Hepatocyte (in vitro differentiated cells): Measurements from ENCODE around the gene UGT1A4. TPM values are rescaled to one million over a fixed set of nuclear protein-coding genes. Genes with fewer than 3 reads are reported as not detected.
"Not testable (repeated sequence)": the region's sequence is repeated elsewhere in the genome, so short reads cannot be mapped to it uniquely, and the experiment has no call there.

Source experiments
- DNase-seq: peaks from one replicate; pipeline ENCODE4 v3.0.0-alpha.2; 2016; ENCODE audit warnings: low spot score
- H2AFZ ChIP-seq: fragments of 200-600 bp; sonication (generic); 2 replicates; pipeline ENCODE4 v1.6.0; 2016; ENCODE audit warnings: antibody characterized with exemption, mild to moderate bottlenecking
- H3K27ac ChIP-seq: fragments of 200-600 bp; sonication (generic); 2 replicates; pipeline ENCODE4 v1.5.1; 2016; ENCODE audit warnings: mild to moderate bottlenecking
- H3K27me3 ChIP-seq: fragments of 200-600 bp; sonication (generic); 2 replicates; pipeline ENCODE4 v1.6.1; 2016
- H3K36me3 ChIP-seq: fragments of 200-600 bp; sonication (generic); replicated peaks from 2 replicates; pipeline ENCODE4 v1.5.1; 2016; ENCODE audit warnings: low read depth; ENCODE audit not compliant: insufficient read depth
- H3K4me1 ChIP-seq: fragments of 200-600 bp; sonication (generic); 2 replicates; pipeline ENCODE4 v1.5.1; 2016; ENCODE audit warnings: mild to moderate bottlenecking, moderate library complexity; ENCODE audit not compliant: insufficient read depth
- H3K4me2 ChIP-seq: fragments of 200-600 bp; sonication (generic); 2 replicates; pipeline ENCODE4 v1.6.0; 2016
- H3K4me3 ChIP-seq: fragments of 200-600 bp; sonication (generic); 2 replicates; pipeline ENCODE4 v1.5.1; 2016; ENCODE audit warnings: mild to moderate bottlenecking
- H3K79me2 ChIP-seq: fragments of 200-600 bp; sonication (generic); 2 replicates; pipeline ENCODE4 v1.6.0; 2017; ENCODE audit warnings: mild to moderate bottlenecking
- H3K9me2 ChIP-seq: fragments of 200-600 bp; sonication (generic); replicated peaks from 2 replicates; pipeline ENCODE4 v1.6.0; 2017; ENCODE audit warnings: mild to moderate bottlenecking; ENCODE audit not compliant: insufficient read depth
- H3K9me3 ChIP-seq: fragments of 200-600 bp; sonication (generic); 2 replicates; pipeline ENCODE4 v1.5.1; 2016; ENCODE audit warnings: low read depth, mild to moderate bottlenecking
- H4K20me1 ChIP-seq: fragments of 200-600 bp; sonication (generic); 2 replicates; pipeline ENCODE4 v1.6.0; 2016; ENCODE audit warnings: mild to moderate bottlenecking; ENCODE audit not compliant: insufficient read depth, poor library complexity, severe bottlenecking
- EZH2 ChIP-seq: fragments of 200-600 bp; sonication (generic); IDR thresholded peaks from 2 replicates; pipeline ENCODE4 v1.6.1; 2016; ENCODE audit warnings: antibody characterized with exemption, mild to moderate bottlenecking, borderline replicate concordance
- EZH2phosphoT487 ChIP-seq: fragments of 200-600 bp; sonication (generic); IDR thresholded peaks from one replicate; pipeline ENCODE4 v1.6.1; 2018; ENCODE audit warnings: antibody characterized with exemption, mild to moderate bottlenecking, low read depth, moderate library complexity; ENCODE audit not compliant: unreplicated experiment, severe bottlenecking
- WGBS: methylation state at CpG from one replicate; pipeline ENCODE4 v1.1.6; 2016; ENCODE audit warnings: low lambda C conversion rate; ENCODE audit errors: missing lambda C conversion rate; 5-methylcytosine and 5-hydroxymethylcytosine counted together
- polyA plus RNA-seq: library from polyadenylated mRNA; unstranded; fragments of >200 nt; fragmentation: Nextera tagmentation; extraction: Ambion mirVana; gene quantifications from 2 replicates; pipeline ENCODE4 v1.2.1, GENCODE V29; 2016
- total RNA-seq: library from RNA; depleted of rRNA; stranded (reverse); fragments of >200 nt; gene quantifications from 2 replicates; pipeline ENCODE4 v1.2.3, GENCODE V29; 2014
- TF ChIP-seq, protein P1 (sequence below): fragments of 200-600 bp; sonication (generic); IDR thresholded peaks from 2 replicates; pipeline ENCODE4 v1.5.1; 2016; ENCODE audit warnings: antibody characterized with exemption, mild to moderate bottlenecking; ENCODE audit not compliant: poor library complexity

UGT1A4 gene
- total and polyA plus RNA-seq, 2 experiments from 2014 or later = not detected

DNA sequence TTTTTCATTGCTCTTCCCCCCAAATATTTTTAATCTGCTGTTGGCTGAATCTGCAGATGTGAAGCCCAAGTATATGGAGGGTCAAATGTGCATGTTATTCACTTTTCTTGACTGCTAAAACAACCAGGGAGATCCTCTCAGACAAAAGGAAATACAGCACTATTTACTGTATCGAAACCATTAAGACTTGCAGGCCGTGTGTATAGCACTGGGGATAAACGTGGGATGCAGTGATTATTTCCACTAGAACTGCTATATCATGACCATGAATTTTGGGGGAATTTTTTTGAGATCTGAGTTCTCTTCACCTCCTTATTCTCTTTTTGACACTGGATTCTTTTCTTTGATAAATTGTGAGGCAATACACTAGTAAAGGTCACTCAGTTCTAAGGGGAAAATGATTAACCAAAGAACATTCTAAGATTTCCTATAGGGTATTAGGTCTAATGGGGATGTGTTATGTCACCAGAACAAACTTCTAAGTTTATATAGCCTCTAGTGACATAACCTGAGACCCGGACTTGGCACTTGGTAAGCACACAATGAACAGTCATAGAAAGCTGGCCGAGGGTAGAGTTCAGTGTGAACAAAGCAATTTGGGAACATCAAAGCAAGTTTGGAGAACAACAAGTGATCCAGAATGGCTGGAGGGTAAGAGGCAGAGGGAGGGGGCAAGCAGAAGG lies 26.7 kb downstream of the UGT1A4 start:
- H3K4me3 ChIP-seq = no peak overlapping the region
- H3K27ac ChIP-seq = peak overlapping the region; percentile 60
- H3K9me2 ChIP-seq = no peaks in the 10 kb centered on the region
- H3K79me2 ChIP-seq = no peaks in the 10 kb centered on the region
- 66% methylated on average over 5 of the region's 5 CpGs for WGBS
- no peaks in the 10 kb centered on the region for H3K27me3 ChIP-seq
- TF ChIP-seq, protein P1, sequence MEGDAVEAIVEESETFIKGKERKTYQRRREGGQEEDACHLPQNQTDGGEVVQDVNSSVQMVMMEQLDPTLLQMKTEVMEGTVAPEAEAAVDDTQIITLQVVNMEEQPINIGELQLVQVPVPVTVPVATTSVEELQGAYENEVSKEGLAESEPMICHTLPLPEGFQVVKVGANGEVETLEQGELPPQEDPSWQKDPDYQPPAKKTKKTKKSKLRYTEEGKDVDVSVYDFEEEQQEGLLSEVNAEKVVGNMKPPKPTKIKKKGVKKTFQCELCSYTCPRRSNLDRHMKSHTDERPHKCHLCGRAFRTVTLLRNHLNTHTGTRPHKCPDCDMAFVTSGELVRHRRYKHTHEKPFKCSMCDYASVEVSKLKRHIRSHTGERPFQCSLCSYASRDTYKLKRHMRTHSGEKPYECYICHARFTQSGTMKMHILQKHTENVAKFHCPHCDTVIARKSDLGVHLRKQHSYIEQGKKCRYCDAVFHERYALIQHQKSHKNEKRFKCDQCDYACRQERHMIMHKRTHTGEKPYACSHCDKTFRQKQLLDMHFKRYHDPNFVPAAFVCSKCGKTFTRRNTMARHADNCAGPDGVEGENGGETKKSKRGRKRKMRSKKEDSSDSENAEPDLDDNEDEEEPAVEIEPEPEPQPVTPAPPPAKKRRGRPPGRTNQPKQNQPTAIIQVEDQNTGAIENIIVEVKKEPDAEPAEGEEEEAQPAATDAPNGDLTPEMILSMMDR = no peak
- no peak for TF ChIP-seq EZH2
- no peak for TF ChIP-seq EZH2phosphoT487
- peak; percentile 49 for DNase-seq
- H3K4me2 ChIP-seq = no peak overlapping the region
- no peak overlapping the region for H2AFZ ChIP-seq
- no peaks in the 10 kb centered on the region for H3K9me3 ChIP-seq
- no peaks in the 10 kb centered on the region for H3K36me3 ChIP-seq
- H4K20me1 ChIP-seq = no peaks in the 10 kb centered on the region
- peaks cover 10% of the 10 kb centered on the region for H3K4me1 ChIP-seq

DNA sequence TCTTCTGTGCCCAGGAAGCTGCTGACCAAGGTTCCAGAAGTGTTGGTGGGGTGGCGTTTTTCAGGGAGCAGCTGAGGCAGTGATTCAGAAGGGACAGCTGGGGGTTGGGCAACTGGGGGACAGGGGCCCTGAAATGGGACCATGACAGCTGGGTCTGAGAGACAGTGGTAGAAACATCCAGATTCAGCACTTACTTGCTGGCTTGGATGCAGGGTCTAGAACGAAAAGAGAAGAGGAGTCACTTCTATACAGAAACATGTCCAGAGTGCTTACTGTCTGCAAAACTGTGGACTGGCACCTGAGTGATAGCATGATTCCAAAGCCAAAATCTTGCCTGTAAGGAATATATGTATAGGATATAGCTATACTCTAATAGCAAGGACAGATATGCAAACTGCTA lies 27.3 kb downstream of the UGT1A4 start:
- DNase-seq = not testable (repeated sequence)
- WGBS = 57% methylated on average over 2 of the region's 2 CpGs
- peak overlapping the region; percentile 60 for H3K27ac ChIP-seq

GRCh38 chr2:233746475-233747282 lies 28.1 kb downstream of the UGT1A4 start:
- H4K20me1 ChIP-seq = no peaks in the 10 kb centered on the region
- WGBS = 81% methylated on average over 10 of the region's 10 CpGs
- no peaks in the 10 kb centered on the region for H3K79me2 ChIP-seq
- no peaks in the 10 kb centered on the region for H3K27me3 ChIP-seq
- H3K9me3 ChIP-seq = no peaks in the 10 kb centered on the region
- no peak for TF ChIP-seq EZH2phosphoT487
- no peak for TF ChIP-seq EZH2
- TF ChIP-seq, protein P1 = no peak
- H3K27ac ChIP-seq = peak overlapping the region; percentile 60
- peaks cover 10% of the 10 kb centered on the region for H3K4me1 ChIP-seq
- no peaks in the 10 kb centered on the region for H3K9me2 ChIP-seq
- H3K4me3 ChIP-seq = no peak overlapping the region
- DNase-seq = no peak
- no peaks in the 10 kb centered on the region for H3K36me3 ChIP-seq
- H2AFZ ChIP-seq = no peak overlapping the region
- no peak overlapping the region for H3K4me2 ChIP-seq

More for the DNA sequence above, 27.3 kb downstream of the UGT1A4 start:
- H3K4me1 ChIP-seq, H3K4me3 ChIP-seq, H3K9me2 ChIP-seq, H3K36me3 ChIP-seq, H4K20me1 ChIP-seq, H3K79me2 ChIP-seq, H3K27me3 ChIP-seq, H3K9me3 ChIP-seq, H2AFZ ChIP-seq: not testable (repeated sequence)
- H3K4me2 ChIP-seq = peak overlapping the region; percentile 16

GRCh38 chr2:233747283-233747544 lies 28.7 kb downstream of the UGT1A4 start:
- no peaks in the 10 kb centered on the region for H3K79me2 ChIP-seq
- H4K20me1 ChIP-seq = no peaks in the 10 kb centered on the region
- H3K9me2 ChIP-seq = no peaks in the 10 kb centered on the region
- H3K9me3 ChIP-seq = no peaks in the 10 kb centered on the region
- no peaks in the 10 kb centered on the region for H3K36me3 ChIP-seq
- H3K27me3 ChIP-seq = no peaks in the 10 kb centered on the region
- H3K27ac ChIP-seq = no peak overlapping the region
- H3K4me1 ChIP-seq = peaks cover 10% of the 10 kb centered on the region
- H3K4me3 ChIP-seq = no peak overlapping the region
- no peak overlapping the region for H2AFZ ChIP-seq
- no peak overlapping the region for H3K4me2 ChIP-seq
- DNase-seq = no peak
- whole genome bisulfite sequencing = 92% methylated on average over 6 of the region's 6 CpGs
- TF ChIP-seq, protein P1 = no peak
- TF ChIP-seq EZH2phosphoT487 = no peak
- no peak for TF ChIP-seq EZH2

- H3K9me3 ChIP-seq, H2AFZ ChIP-seq, H3K4me3 ChIP-seq, H4K20me1 ChIP-seq, H3K9me2 ChIP-seq, H3K27ac ChIP-seq, DNase-seq, H3K79me2 ChIP-seq, H3K4me1 ChIP-seq, H3K36me3 ChIP-seq, H3K4me2 ChIP-seq, H3K27me3 ChIP-seq: not testable (repeated sequence)
- WGBS = 76% methylated on average over 2 of the region's 2 CpGs
Measured at GRCh38 chr2:233750689-233751088, 32.2 kb downstream of the UGT1A4 start.
